GM19351 (cell line): ENCODE results near the gene VAT1.
"Not testable (repeated sequence)": the region's sequence is repeated elsewhere in the genome, so short reads cannot be mapped to it uniquely, and the experiment has no call there.

Experiments
- ATAC-seq: cut with Tn5 transposase; IDR thresholded peaks from one replicate; pipeline ENCODE4 v1.9.1; 2021; ENCODE audit warnings: mild to moderate bottlenecking, moderate library complexity; ENCODE audit not compliant: unreplicated experiment

VAT1 gene

DNA sequence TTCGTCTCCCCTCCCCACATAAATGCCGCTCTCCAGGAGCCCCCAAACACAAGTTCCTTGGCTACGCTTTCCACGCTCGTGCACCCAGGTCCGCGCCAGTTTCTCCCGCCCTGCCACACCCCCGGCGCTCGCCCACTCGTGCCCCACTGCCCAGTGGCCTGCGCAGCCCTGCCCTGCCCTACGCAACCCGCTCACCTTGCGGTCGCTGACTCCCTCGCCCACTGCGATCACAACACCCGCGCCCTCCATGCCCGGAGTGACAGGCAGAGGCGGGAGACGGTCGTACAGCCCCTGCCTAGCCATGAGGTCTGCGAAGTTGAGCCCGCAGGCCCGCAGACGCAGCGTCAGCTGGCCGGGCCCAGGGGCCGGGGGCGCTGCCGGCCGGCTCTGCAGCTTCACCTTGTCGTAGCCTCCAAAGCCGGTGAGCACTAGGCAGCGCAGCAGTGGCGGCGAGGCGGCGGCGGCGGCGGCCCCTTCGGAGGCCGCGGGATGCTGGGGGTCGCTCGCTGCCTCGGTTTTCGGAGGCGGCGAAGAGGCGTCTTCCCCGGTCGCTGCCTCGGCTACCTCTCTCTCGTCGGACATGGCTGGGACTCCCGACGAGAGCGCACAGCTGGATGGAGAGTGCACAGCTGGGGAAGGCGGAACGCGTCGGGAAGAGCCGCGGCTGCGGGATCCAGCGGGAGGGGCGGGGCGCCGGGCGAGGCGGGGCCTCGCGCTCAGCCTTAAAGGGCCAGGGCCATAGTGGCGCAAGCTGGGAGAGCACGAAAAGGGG is at the start of gene VAT1:
TSS of gene VAT1 (minus strand) at position 645 of the 772 bp plus-strand sequence. CDS start at position 582, 63 bp downstream.
- ATAC-seq: no peak

- ATAC-seq: no peak
Observed at GRCh38 chr17:43070872-43071271, 48.7 kb upstream of the VAT1 start.

DNA sequence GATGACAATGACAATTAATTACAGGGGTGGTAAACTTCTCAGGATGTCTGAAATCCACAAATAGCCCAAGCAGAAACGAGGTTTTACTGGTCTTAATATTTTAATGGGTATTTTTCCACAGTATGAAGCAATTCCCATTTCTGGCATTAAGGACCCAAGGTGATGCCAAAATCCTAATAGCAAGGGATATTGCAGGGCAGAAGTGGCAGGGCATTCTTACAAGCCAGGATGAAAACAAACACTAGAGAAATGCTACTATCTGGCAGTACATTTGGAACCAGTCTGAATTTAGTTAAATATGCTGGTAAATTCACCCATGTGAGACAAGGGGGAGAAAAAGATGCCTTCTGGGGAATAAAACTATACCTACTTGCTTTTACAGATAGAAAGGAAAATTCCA is 48.1 kb upstream of the VAT1 start:
- no peak for ATAC-seq

GRCh38 chr17:43069368-43069898 is 47.2 kb upstream of the VAT1 start:
- ATAC-seq: no peak

- no peak for ATAC-seq
Observed at GRCh38 chr17:43068570-43069367, 46.6 kb upstream of the VAT1 start.

DNA sequence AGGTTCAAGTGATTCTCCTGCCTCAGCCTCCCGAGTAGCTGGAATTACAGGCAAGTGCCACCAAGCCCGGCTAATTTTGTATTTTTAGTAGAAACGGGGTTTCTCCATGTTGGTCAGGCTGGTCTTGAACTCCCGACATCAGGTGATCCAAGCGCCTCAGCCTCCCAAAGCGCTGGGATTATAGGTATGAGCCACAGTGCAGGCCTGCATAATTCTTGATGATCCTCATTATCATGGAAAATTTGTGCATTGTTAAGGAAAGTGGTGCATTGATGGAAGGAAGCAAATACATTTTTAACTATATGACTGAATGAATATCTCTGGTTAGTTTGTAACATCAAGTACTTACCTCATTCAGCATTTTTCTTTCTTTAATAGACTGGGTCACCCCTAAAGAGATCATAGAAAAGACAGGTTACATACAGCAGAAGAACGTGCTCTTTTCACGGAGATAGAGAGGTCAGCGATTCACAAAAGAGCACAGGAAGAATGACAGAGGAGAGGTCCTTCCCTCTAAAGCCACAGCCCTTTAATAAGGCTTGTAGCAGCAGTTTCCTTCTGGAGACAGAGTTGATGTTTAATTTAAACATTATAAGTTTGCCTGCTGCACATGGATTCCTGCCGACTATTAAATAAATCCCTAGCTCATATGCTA is 40.9 kb upstream of the VAT1 start:
- no peak for ATAC-seq

GRCh38 chr17:43056051-43056450 is 33.9 kb upstream of the VAT1 start:
- ATAC-seq: no peak

DNA sequence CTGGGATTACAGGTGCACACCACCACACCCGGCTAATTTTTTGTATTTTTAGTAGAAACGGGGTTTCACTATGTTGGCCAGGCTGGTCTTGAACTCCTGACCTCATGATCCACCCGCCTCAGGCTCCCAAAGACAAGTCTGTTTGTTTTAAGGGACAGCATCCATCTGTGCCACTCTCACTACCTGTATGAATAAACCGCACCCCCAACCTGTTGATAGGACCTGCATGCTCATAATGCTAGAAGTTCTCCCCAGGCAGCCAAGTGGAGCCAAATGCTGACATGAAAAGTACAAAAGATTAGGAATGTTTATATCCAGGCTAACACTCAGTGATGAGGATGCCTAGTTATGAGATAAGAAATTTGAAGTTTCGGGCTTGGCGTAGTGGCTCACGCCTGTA is 30.8 kb upstream of the VAT1 start:
- not testable (repeated sequence) for ATAC-seq

GRCh38 chr17:43051969-43052368 is 29.8 kb upstream of the VAT1 start:
- ATAC-seq: no peak

- no peak for ATAC-seq
Observed at GRCh38 chr17:43044024-43044423, 21.8 kb upstream of the VAT1 start.

GRCh38 chr17:43043307-43043706 is 21.1 kb upstream of the VAT1 start:
- no peak for ATAC-seq

- no peak for ATAC-seq
Observed at GRCh38 chr17:43042025-43042628, 19.9 kb upstream of the VAT1 start.

DNA sequence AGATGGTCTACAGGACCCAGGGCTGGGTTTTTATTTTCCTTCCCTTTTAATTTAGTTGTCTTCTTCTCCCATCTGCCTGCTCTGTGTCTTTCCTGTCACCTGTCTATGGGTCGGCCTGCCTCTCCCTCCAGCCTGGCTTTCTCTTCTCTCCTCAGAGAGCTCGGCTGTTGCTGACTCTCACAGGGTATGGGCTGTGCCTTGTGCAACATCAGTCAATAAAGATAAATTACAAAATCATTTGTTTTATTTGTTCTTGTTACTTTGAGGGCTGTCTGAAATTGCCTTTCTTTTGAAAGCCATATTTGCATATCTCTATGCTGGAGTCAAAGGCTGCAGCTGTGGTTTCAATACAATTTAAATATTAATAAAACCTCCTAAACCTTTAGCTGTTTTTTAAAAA is 18.5 kb upstream of the VAT1 start:
- no peak for ATAC-seq

DNA sequence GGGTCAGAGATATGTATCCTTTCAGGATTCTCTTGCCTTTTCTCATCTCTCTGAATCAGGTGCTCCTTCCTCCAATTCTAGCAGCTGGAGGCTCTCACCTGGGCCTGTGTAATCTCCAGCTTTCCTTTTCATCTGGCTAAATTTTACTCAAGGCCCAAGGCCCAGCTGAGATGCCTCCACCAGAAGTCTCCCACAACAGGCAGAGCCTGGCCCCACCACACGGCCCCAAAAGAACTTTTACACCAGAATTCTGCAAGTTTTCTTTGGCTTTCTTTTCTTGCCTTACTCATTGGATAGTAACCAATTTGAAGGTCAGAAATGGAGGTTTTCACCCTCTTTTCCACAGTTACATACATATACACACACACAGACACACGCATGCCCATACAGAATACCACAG is 17.5 kb upstream of the VAT1 start:
- ATAC-seq: no peak

DNA sequence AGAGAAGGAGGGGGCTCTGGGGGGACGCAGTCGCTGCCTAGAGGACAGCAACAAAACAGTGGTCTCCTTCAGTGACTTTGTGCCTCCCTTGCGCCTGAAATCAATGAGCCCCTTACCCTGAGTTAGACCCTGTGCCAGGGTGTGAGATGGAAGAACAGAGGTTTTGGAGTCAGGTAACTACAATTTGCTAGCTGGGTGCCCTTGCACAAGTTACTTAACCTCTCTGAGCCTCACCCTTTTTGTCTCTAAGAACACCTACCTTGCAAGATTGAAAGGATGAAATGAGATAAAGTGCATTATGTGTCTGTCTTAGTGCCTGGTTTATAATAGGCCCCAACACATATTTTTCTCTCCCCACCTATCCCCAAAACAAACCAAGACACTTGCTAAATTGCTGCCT is 12.7 kb upstream of the VAT1 start:
- no peak for ATAC-seq

- ATAC-seq: no peak
Observed at GRCh38 chr17:43033948-43034881, 12.0 kb upstream of the VAT1 start.

- no peak for ATAC-seq
Observed at GRCh38 chr17:43031666-43032065, 9.5 kb upstream of the VAT1 start.

- no peak for ATAC-seq
Observed at GRCh38 chr17:43030137-43030767, 8.1 kb upstream of the VAT1 start.

- no peak for ATAC-seq
Observed at GRCh38 chr17:43028221-43028861, 6.2 kb upstream of the VAT1 start.
